ENCODE measurements around the gene BAIAP2L1.
A peak's percentile ranks its signal among the peaks of the same experiment; 100 is the strongest.
"Not testable (repeated sequence)": the region's sequence is repeated elsewhere in the genome, so short reads cannot be mapped to it uniquely, and the experiment has no call there.

Gene BAIAP2L1

GRCh38 chr7:98398567-98399372 lies 2.1 kb downstream of the BAIAP2L1 start:
- DNase-seq, result peak; percentile 2

- DNase-seq, result no peak
These were observed 4.1 kb downstream of the BAIAP2L1 start for GRCh38 chr7:98396768-98397167.

- no peak for DNase-seq
These were observed 4.9 kb downstream of the BAIAP2L1 start for GRCh38 chr7:98395951-98396350.

GRCh38 chr7:98395481-98395880 lies 5.4 kb downstream of the BAIAP2L1 start:
- DNase-seq, result no peak

GRCh38 chr7:98394377-98394836 lies 6.5 kb downstream of the BAIAP2L1 start:
- DNase-seq, result no peak

- no peak for DNase-seq
These were observed 13.2 kb downstream of the BAIAP2L1 start for GRCh38 chr7:98387544-98388226.

GRCh38 chr7:98387131-98387530 lies 13.8 kb downstream of the BAIAP2L1 start:
- no peak for DNase-seq

GRCh38 chr7:98385532-98385931 lies 15.4 kb downstream of the BAIAP2L1 start:
- not testable (repeated sequence) for DNase-seq

- no peak for DNase-seq
These were observed 22.6 kb downstream of the BAIAP2L1 start for GRCh38 chr7:98378210-98378819.

- DNase-seq, result no peak
These were observed 24.2 kb downstream of the BAIAP2L1 start for GRCh38 chr7:98376711-98377110.

- no peak for DNase-seq
These were observed 25.2 kb downstream of the BAIAP2L1 start for GRCh38 chr7:98375664-98376063.

GRCh38 chr7:98374285-98374680 lies 26.6 kb downstream of the BAIAP2L1 start:
- DNase-seq, result no peak

- DNase-seq, result no peak
These were observed 27.9 kb downstream of the BAIAP2L1 start for GRCh38 chr7:98372993-98373392.

- no peak for DNase-seq
These were observed 31.2 kb downstream of the BAIAP2L1 start for GRCh38 chr7:98369726-98370125.

- no peak for DNase-seq
These were observed 32.2 kb downstream of the BAIAP2L1 start for GRCh38 chr7:98368716-98369115.

- no peak for DNase-seq
These were observed 34.3 kb downstream of the BAIAP2L1 start for GRCh38 chr7:98366562-98366938.

- DNase-seq, result no peak
These were observed 34.9 kb downstream of the BAIAP2L1 start for GRCh38 chr7:98365863-98366561.

GRCh38 chr7:98364220-98364619 lies 36.7 kb downstream of the BAIAP2L1 start:
- no peak for DNase-seq

- no peak for DNase-seq
These were observed 38.4 kb downstream of the BAIAP2L1 start for GRCh38 chr7:98362517-98362916.

- DNase-seq, result no peak
These were observed 40.4 kb downstream of the BAIAP2L1 start for GRCh38 chr7:98360221-98361130.

GRCh38 chr7:98359395-98359794 lies 41.5 kb downstream of the BAIAP2L1 start:
- no peak for DNase-seq

- no peak for DNase-seq
These were observed 42.2 kb downstream of the BAIAP2L1 start for GRCh38 chr7:98358706-98359105.

Measured in NCI-H1105 (cell line).